K562 (cell line): ENCODE results near the gene FPR1. TPM values are rescaled to one million over a fixed set of nuclear protein-coding genes. Genes with fewer than 3 reads are reported as not detected.

Experiments
- ATAC-seq: fragments of 200-7000 bp; cut with Tn5 transposase; 3 replicates; pipeline ENCODE4 v1.9.1; 2020; ENCODE audit warnings: moderate library complexity
- BruUV-seq: library from RNA; stranded (reverse); fragments of 400-500 nt; replicated peaks from 2 replicates; lab custom pipeline; 2021; lab: Mats Ljungman, UMichigan
- CTCF ChIA-PET: fragments of 300-600 bp; formaldehyde crosslinking; extraction: SDS; loops from one replicate; lab custom pipeline; 2021; ENCODE audit warnings: low intra/inter-chr PET ratio; lab: Yijun Ruan, JAX
- POLR2A ChIA-PET: fragments of 300-600, 350-650 bp; sonication (Branson Sonifier 250); formaldehyde crosslinking; extraction: SDS; loops from one replicate; lab custom pipeline; 2021; ENCODE audit warnings: antibody characterized with exemption, inconsistent platforms; lab: Yijun Ruan, JAX
- DNase-seq, 4 experiments: peaks; one replicate each; pipeline versions ENCODE4 v3.0.0 to v3.0.0-alpha.2; 2011 to 2018; ENCODE audit warnings: low spot score in 3 of 4, mixed read lengths in 3 of 4; ENCODE audit errors: extremely low read depth in 1 of 4
- FAIRE-seq: peaks from 2 replicates; lab custom pipeline; 2011; peaks lifted over from hg19 to GRCh38; lab: Jason Lieb, UNC
- H2AFZ ChIP-seq: 2 replicates; pipeline ENCODE4 v1.6.0; 2011; ENCODE audit warnings: low read depth, low read length, control low read depth, inconsistent platforms
- H3K27ac ChIP-seq: fragments of 200-600 bp; 3 replicates; pipeline ENCODE4 v1.8.0; 2011; ENCODE audit warnings: low read depth, mild to moderate bottlenecking, control low read depth, inconsistent platforms, low read length, moderate library complexity, mixed read lengths; ENCODE audit errors: extremely low read depth
- H3K27me3 ChIP-seq, 2 experiments: fragments of 300-600 bp in 1 of 2; 2 replicates in 1 of 2; 3 replicates in 1 of 2; pipeline versions ENCODE4 v1.6.0 to v1.8.0; 2011; ENCODE audit warnings: inconsistent platforms in 2 of 2, low read length in 2 of 2, mild to moderate bottlenecking in 1 of 2, mixed read lengths in 1 of 2, moderate library complexity in 1 of 2; ENCODE audit not compliant: control insufficient read depth in 2 of 2, insufficient read depth in 2 of 2
- H3K36me3 ChIP-seq: fragments of 300-600 bp; 3 replicates; pipeline ENCODE4 v1.8.0; 2011; ENCODE audit warnings: mild to moderate bottlenecking, low read length, inconsistent platforms; ENCODE audit not compliant: control insufficient read depth, insufficient read depth
- H3K4me1 ChIP-seq, 2 experiments: fragments of 200-600 bp in 1 of 2; replicated peaks in 1 of 2; 2 replicates in 1 of 2; 3 replicates in 1 of 2; pipeline versions ENCODE4 v1.5.1 to v1.8.0; 2011; ENCODE audit warnings: inconsistent platforms in 2 of 2, low read length in 2 of 2, mild to moderate bottlenecking in 1 of 2, mixed read lengths in 1 of 2, moderate library complexity in 1 of 2; ENCODE audit not compliant: control insufficient read depth in 2 of 2, insufficient read depth in 2 of 2
- H3K4me2 ChIP-seq: 2 replicates; pipeline ENCODE4 v1.6.1; 2011; ENCODE audit warnings: low read length, control low read depth, inconsistent platforms, mixed read lengths; ENCODE audit not compliant: insufficient read depth
- H3K4me3 ChIP-seq: fragments of 200-600 bp; sonication (generic), shearing (Covaris generic); 2 replicates; pipeline ENCODE4 v1.5.1; 2016; ENCODE audit warnings: control low read depth, inconsistent platforms
- H3K79me2 ChIP-seq: fragments of 200-600 bp; 3 replicates; pipeline ENCODE4 v1.8.0; 2011; ENCODE audit warnings: low read length, inconsistent platforms; ENCODE audit not compliant: control insufficient read depth, insufficient read depth
- H3K9ac ChIP-seq, 2 experiments: 2 replicates each; pipeline versions ENCODE4 v1.6.0 to v1.6.1; 2011; ENCODE audit warnings: low read depth in 2 of 2, low read length in 2 of 2, control low read depth in 1 of 2, inconsistent platforms in 1 of 2, mild to moderate bottlenecking in 1 of 2, mixed read lengths in 1 of 2; ENCODE audit not compliant: insufficient read depth in 1 of 2
- H3K9me1 ChIP-seq: one replicate; pipeline ENCODE4 v1.6.0; 2011; ENCODE audit warnings: inconsistent platforms, mild to moderate bottlenecking, low read length, moderate library complexity; ENCODE audit not compliant: control insufficient read depth, insufficient read depth
- H3K9me3 ChIP-seq: replicated peaks from 2 replicates; pipeline ENCODE4 v1.5.1; 2011; ENCODE audit warnings: low read depth, low read length, inconsistent platforms; ENCODE audit not compliant: control insufficient read depth, insufficient read depth
- H4K20me1 ChIP-seq: replicated peaks from 2 replicates; pipeline ENCODE4 v1.6.1; 2011; ENCODE audit warnings: low read length, inconsistent platforms, mixed read lengths; ENCODE audit not compliant: control insufficient read depth, insufficient read depth
- DDX20 ChIP-seq: fragments of 450-650 bp; IDR thresholded peaks from 2 replicates; pipeline ENCODE4 v1.6.1; 2016; ENCODE audit warnings: missing genetic modification characterization, low read depth, mild to moderate bottlenecking, missing compliant biosample characterization, moderate library complexity
- DEAF1 ChIP-seq: fragments of 450-650 bp; formaldehyde crosslinking; IDR thresholded peaks from 2 replicates; pipeline ENCODE4 v1.4.0; 2020; ENCODE audit warnings: mild to moderate bottlenecking, moderate library complexity
- EHMT2 ChIP-seq: fragments of 450-650 bp; IDR thresholded peaks from 2 replicates; pipeline ENCODE4 v1.6.1; 2018; ENCODE audit warnings: antibody characterized with exemption
- NONO ChIP-seq, 2 experiments: fragments of 200-400 bp in 1 of 2; fragments of 450-650 bp in 1 of 2; formaldehyde crosslinking in 1 of 2; IDR thresholded peaks; 2 replicates each; pipeline ENCODE4 v1.6.1; 2017; ENCODE audit warnings: low read depth in 2 of 2, mild to moderate bottlenecking in 2 of 2, moderate library complexity in 2 of 2, low read length in 1 of 2
- REST ChIP-seq, 2 experiments: fragments of 450-650 bp; formaldehyde crosslinking in 1 of 2; IDR thresholded peaks; 2 replicates each; pipeline versions ENCODE4 v1.4.0 to v1.6.1; 2014 to 2020; ENCODE audit warnings: mild to moderate bottlenecking in 2 of 2, borderline replicate concordance in 1 of 2, low read depth in 1 of 2
- WGBS: fragments of 100-300 bp; shearing (Covaris generic); methylation state at CpG from one replicate; pipeline ENCODE4 v1.1.6; 2016; ENCODE audit warnings: low coverage, mixed read lengths; ENCODE audit not compliant: insufficient coverage; ENCODE audit errors: missing lambda C conversion rate; 5-methylcytosine and 5-hydroxymethylcytosine counted together
- in situ Hi-C: fragments of 300-500 bp; cut with MboI; formaldehyde crosslinking; loops from 4 replicates; pipeline ENCODE4 v1.15.0; 2018; ENCODE audit warnings: inconsistent platforms, mixed read lengths
- intact Hi-C: fragments of 100-400 bp; cut with micrococcal nuclease; formaldehyde crosslinking; loops from 2 replicates; pipeline ENCODE4 v1.14.2; 2022
- polyA plus RNA-seq, 8 experiments: library from polyadenylated mRNA; depleted of rRNA in 4 of 8; stranded (reverse) in 5 of 8; unstranded in 3 of 8; fragments of >200 nt; fragmentation: Nextera tagmentation in 2 of 8; fragmentation: Illumina TruSeq in 1 of 8; extraction: Ambion mirVana in 2 of 8; extraction: Trizol in 1 of 8; gene quantifications; 2 replicates each; pipeline versions ENCODE4 v1.2.1 to v1.2.3, GENCODE V29; 2011 to 2014; ENCODE audit warnings: inconsistent platforms in 1 of 8, missing spikeins in 1 of 8
- total RNA-seq, 7 experiments: library from RNA; depleted of rRNA in 6 of 7; stranded (reverse); fragments of >200 nt in 6 of 7; fragmentation: Illumina TruSeq in 2 of 7; extraction: Trizol in 2 of 7; gene quantifications; 2 replicates each; pipeline versions ENCODE4 v1.2.1 to v1.2.3, GENCODE V29; 2011 to 2021; ENCODE audit warnings: low replicate concordance in 1 of 7
- TF ChIP-seq, protein P1 (sequence below), 3 experiments: fragments of 200-800 bp in 1 of 3; sonication (Bioruptor generic) in 1 of 3; sonication (generic) in 1 of 3; formaldehyde crosslinking in 1 of 3; IDR thresholded peaks; 2 replicates each; pipeline versions ENCODE4 v1.6.1 to v1.8.0; 2016 to 2022; ENCODE audit warnings: mild to moderate bottlenecking in 2 of 3, missing compliant biosample characterization in 2 of 3, missing genetic modification characterization in 2 of 3, missing genetic modification reagents in 1 of 3
- TF ChIP-seq, protein P2 (sequence below): fragments of 250-450 bp; sonication (Bioruptor Pico); IDR thresholded peaks from 2 replicates; pipeline ENCODE4 v1.8.0; 2022; ENCODE audit warnings: inconsistent platforms

Gene FPR1
- total and polyA plus RNA-seq, 9 of the 15 experiments (the other 6 are each of a cell fraction or from before 2014, with no cell fraction given): 0.06 to 0.25 (median 0.14) TPM; not detected in 4

- Histone ChIP-seq H3K4me1 (peaks cover 0 to 2% of the 10 kb centered on the region in 2 experiments; a peak in 2 of 5 replicates), H3K4me3 (no peak within 1 kb of the TSS), H3K9ac (no peak within 1 kb of the TSS), H3K9me1 (no peaks in the 10 kb centered on the region), H3K27me3 (no peaks in the 10 kb centered on the region), H4K20me1 (no peaks in the 10 kb centered on the region), H3K9me3 (no peaks in the 10 kb centered on the region), H3K79me2 (no peaks in the 10 kb centered on the region), H2AFZ (no peak within 1 kb of the TSS; the same call in 1 of the 2 replicates), H3K27ac (no peak within 1 kb of the TSS), H3K36me3 (no peaks in the 10 kb centered on the region), H3K4me2 (no peak within 1 kb of the TSS)
- CTCF ChIA-PET: no interaction called here
- ATAC-seq: no peak
- FAIRE-seq: no peak
- BruUV-seq: no TSS peak
- in situ Hi-C loops: no loop called here
- POLR2A ChIA-PET: interaction anchor here (0.6 kb wide), 1 partner anchor 46 kb away, joined by 3 read pairs; no protein-coding TSS in a partner anchor
- 30% methylated on average over 8 of the region's 8 CpGs for WGBS
- intact Hi-C loops: no loop called here
- DNase-seq: no peak
- TF ChIP-seq NONO (IDR thresholded peaks at IDR 0.05; ENCODE audit: low read depth in 2 of 2, low read length in 1 of 2) (no peak), DDX20 (no peak), EHMT2 (no peak), DEAF1 (CRISPR knock-in tag) (no peak), REST (IDR thresholded peaks at IDR 0.05; ENCODE audit: borderline replicate concordance) (no peak), REST (CRISPR knock-in tag; IDR thresholded peaks at IDR 0.05; ENCODE audit: low read depth) (no peak)
- TF ChIP-seq, protein P1, sequence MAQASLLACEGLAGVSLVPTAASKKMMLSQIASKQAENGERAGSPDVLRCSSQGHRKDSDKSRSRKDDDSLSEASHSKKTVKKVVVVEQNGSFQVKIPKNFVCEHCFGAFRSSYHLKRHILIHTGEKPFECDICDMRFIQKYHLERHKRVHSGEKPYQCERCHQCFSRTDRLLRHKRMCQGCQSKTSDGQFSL (CRISPR knock-in tag; IDR thresholded peaks at IDR 0.05): no peak
- TF ChIP-seq, protein P1 (tag; IDR thresholded peaks at IDR 0.05): no peak
- TF ChIP-seq, protein P2, sequence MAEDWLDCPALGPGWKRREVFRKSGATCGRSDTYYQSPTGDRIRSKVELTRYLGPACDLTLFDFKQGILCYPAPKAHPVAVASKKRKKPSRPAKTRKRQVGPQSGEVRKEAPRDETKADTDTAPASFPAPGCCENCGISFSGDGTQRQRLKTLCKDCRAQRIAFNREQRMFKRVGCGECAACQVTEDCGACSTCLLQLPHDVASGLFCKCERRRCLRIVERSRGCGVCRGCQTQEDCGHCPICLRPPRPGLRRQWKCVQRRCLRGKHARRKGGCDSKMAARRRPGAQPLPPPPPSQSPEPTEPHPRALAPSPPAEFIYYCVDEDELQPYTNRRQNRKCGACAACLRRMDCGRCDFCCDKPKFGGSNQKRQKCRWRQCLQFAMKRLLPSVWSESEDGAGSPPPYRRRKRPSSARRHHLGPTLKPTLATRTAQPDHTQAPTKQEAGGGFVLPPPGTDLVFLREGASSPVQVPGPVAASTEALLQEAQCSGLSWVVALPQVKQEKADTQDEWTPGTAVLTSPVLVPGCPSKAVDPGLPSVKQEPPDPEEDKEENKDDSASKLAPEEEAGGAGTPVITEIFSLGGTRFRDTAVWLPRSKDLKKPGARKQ (CRISPR knock-in tag): no peak
Measured at GRCh38 chr19:51760697-51761356, 9.1 kb upstream of the FPR1 start, which contains the start of gene FPR2. Gene FPR2, plus strand, starts transcription at chr19:51761180. Its CDS starts 7,479 bp downstream, at chr19:51768659.
